ENCODE measurements around the gene AATF. TPM values are rescaled to one million over a fixed set of nuclear protein-coding genes. Genes with fewer than 3 reads are reported as not detected.

AATF gene
- total RNA-seq, 4 donors from 2014 or later, result 30.3 to 50.5 (median 40.9) TPM

- no peak for DNase-seq
- Histone ChIP-seq H3K4me3 (no peak overlapping the region), H3K27me3 (no peaks in the 10 kb centered on the region), H3K4me1 (no peaks in the 10 kb centered on the region), H3K36me3 (peaks cover 0 to 16% of the 10 kb centered on the region in 2 donors), H3K9me3 (no peaks in the 10 kb centered on the region), H3K27ac (no peak overlapping the region)
- in situ Hi-C loops (cut with MboI; ENCODE audit: low sequenced_read_pairs in 4 of 4), result no loop called here
- intact Hi-C loops (cut with DNase I; ENCODE audit: low total_unique reads), result no loop called here
- ATAC-seq, result no peak
- TF ChIP-seq CTCF (IDR thresholded peaks at IDR 0.05 in 4 of 5, conservative IDR thresholded peaks at IDR 0.05 in 1 of 5), result no peak
- TF ChIP-seq POLR2A (IDR thresholded peaks at IDR 0.05), result no peak
Measured at GRCh38 chr17:37031493-37032083, 82.8 kb downstream of the AATF start.

GRCh38 chr17:37037590-37038155, 88.9 kb downstream of the AATF start:
- H3K4me1 ChIP-seq, result no peaks in the 10 kb centered on the region
- H3K4me3 ChIP-seq, result no peak overlapping the region
- intact Hi-C loops (cut with DNase I; ENCODE audit: low total_unique reads), result no loop called here
- no peaks in the 10 kb centered on the region for H3K9me3 ChIP-seq
- DNase-seq (no peak), ATAC-seq (no peak)
- in situ Hi-C loops (cut with MboI; ENCODE audit: low sequenced_read_pairs in 4 of 4), result no loop called here
- peaks cover 0 to 2% of the 10 kb centered on the region in 2 donors for H3K36me3 ChIP-seq
- no peak for TF ChIP-seq CTCF (IDR thresholded peaks at IDR 0.05 in 4 of 5, conservative IDR thresholded peaks at IDR 0.05 in 1 of 5)
- TF ChIP-seq POLR2A (IDR thresholded peaks at IDR 0.05), result no peak
- H3K27ac ChIP-seq, result no peak overlapping the region
- H3K27me3 ChIP-seq, result no peaks in the 10 kb centered on the region

GRCh38 chr17:37039269-37039668, 90.5 kb downstream of the AATF start:
- Histone ChIP-seq H3K27ac (no peak overlapping the region), H3K9me3 (no peaks in the 10 kb centered on the region), H3K27me3 (no peaks in the 10 kb centered on the region), H3K36me3 (no peaks in the 10 kb centered on the region), H3K4me3 (no peak overlapping the region), H3K4me1 (no peaks in the 10 kb centered on the region)
- intact Hi-C loops (cut with DNase I; ENCODE audit: low total_unique reads), result no loop called here
- ATAC-seq (no peak), DNase-seq (no peak)
- in situ Hi-C loops (cut with MboI; ENCODE audit: low sequenced_read_pairs in 4 of 4), result no loop called here
- TF ChIP-seq POLR2A (IDR thresholded peaks at IDR 0.05) (no peak), CTCF (IDR thresholded peaks at IDR 0.05 in 4 of 5, conservative IDR thresholded peaks at IDR 0.05 in 1 of 5) (no peak)

- Histone ChIP-seq H3K4me3 (no peak overlapping the region), H3K4me1 (peaks cover 0 to 5% of the 10 kb centered on the region in 2 donors), H3K9me3 (no peaks in the 10 kb centered on the region), H3K36me3 (no peaks in the 10 kb centered on the region), H3K27me3 (no peaks in the 10 kb centered on the region), H3K27ac (no peak overlapping the region)
- DNase-seq, result no peak
- TF ChIP-seq CTCF (IDR thresholded peaks at IDR 0.05 in 4 of 5, conservative IDR thresholded peaks at IDR 0.05 in 1 of 5) (no peak), POLR2A (IDR thresholded peaks at IDR 0.05) (no peak)
- ATAC-seq, result no peak
- in situ Hi-C loops (cut with MboI; ENCODE audit: low sequenced_read_pairs in 4 of 4), result loop anchor here in 2 of 4 donors (10.0 kb wide), 2 partner anchors 407 to 427 kb away; no protein-coding TSS in a partner anchor
- intact Hi-C loops (cut with DNase I; ENCODE audit: low total_unique reads), result no loop called here
Measured at GRCh38 chr17:37041932-37042331, 93.2 kb downstream of the AATF start.

Data from gastrocnemius medialis (tissue), 4 donors.